K562 (cell line): ENCODE results near the gene VKORC1. TPM values are rescaled to one million over a fixed set of nuclear protein-coding genes. Genes with fewer than 3 reads are reported as not detected.

Source experiments
- BACH1 ChIP-seq: fragments of 200-800 bp; sonication (Bioruptor generic); IDR thresholded peaks from 2 replicates; pipeline ENCODE4 v1.6.1; 2016; ENCODE audit warnings: missing genetic modification characterization, missing compliant biosample characterization
- CAMTA2 ChIP-seq: fragments of 250-450 bp; sonication (Bioruptor Pico); conservative IDR thresholded peaks from 2 replicates; pipeline ENCODE4 v1.5.1; 2022
- CBX8 ChIP-seq: fragments of 200-600 bp; sonication (generic); IDR thresholded peaks from 2 replicates; pipeline ENCODE4 v1.6.1; 2012; ENCODE audit warnings: borderline replicate concordance, mixed run types, low read depth, mild to moderate bottlenecking, moderate library complexity, mixed read lengths, low read length, control low read depth, inconsistent platforms; ENCODE audit not compliant: poor library complexity, severe bottlenecking; ENCODE audit errors: extremely low read depth
- CREBBP ChIP-seq: IDR thresholded peaks from one replicate; pipeline ENCODE4 v1.6.1; 2012; ENCODE audit warnings: low read depth, mild to moderate bottlenecking, control low read depth, inconsistent platforms, low read length
- DEAF1 ChIP-seq: fragments of 450-650 bp; formaldehyde crosslinking; IDR thresholded peaks from 2 replicates; pipeline ENCODE4 v1.4.0; 2020; ENCODE audit warnings: mild to moderate bottlenecking, moderate library complexity
- DIDO1 ChIP-seq: fragments of 450-650 bp; IDR thresholded peaks from 2 replicates; pipeline ENCODE4 v1.6.1; 2016; ENCODE audit warnings: low read depth, missing biosample characterization, missing genetic modification characterization
- DNMT1 ChIP-seq: fragments of 450-650 bp; IDR thresholded peaks from 2 replicates; pipeline ENCODE4 v1.6.1; 2016; ENCODE audit warnings: antibody characterized with exemption, mild to moderate bottlenecking
- E2F3 ChIP-seq: fragments of 250-450 bp; sonication (Bioruptor Pico); IDR thresholded peaks from 2 replicates; pipeline ENCODE4 v1.4.0; 2020; ENCODE audit warnings: mild to moderate bottlenecking
- FUS ChIP-seq: fragments of 200-400 bp; formaldehyde crosslinking; optimal IDR thresholded peaks from 2 replicates; pipeline ENCODE3; 2017; ENCODE audit warnings: low read depth, low read length
- GATAD2A ChIP-seq: fragments of 450-650 bp; IDR thresholded peaks from 2 replicates; pipeline ENCODE4 v1.6.1; 2017
- HMBOX1 ChIP-seq: sonication (generic); IDR thresholded peaks from 2 replicates; pipeline ENCODE4 v1.6.1; 2016
- HNRNPUL1 ChIP-seq: fragments of 200-400 bp; formaldehyde crosslinking; IDR thresholded peaks from 2 replicates; pipeline ENCODE4 v1.6.1; 2017; ENCODE audit warnings: low read length
- NCOA2 ChIP-seq, 2 experiments: fragments of 450-650 bp; IDR thresholded peaks; 2 replicates each; pipeline ENCODE4 v1.6.1; 2018; ENCODE audit warnings: mild to moderate bottlenecking in 2 of 2, moderate library complexity in 1 of 2; ENCODE audit not compliant: partially characterized antibody in 2 of 2
- NEUROD1 ChIP-seq: fragments of 150-350 bp; IDR thresholded peaks from 2 replicates; pipeline ENCODE4 v1.6.1; 2014; ENCODE audit warnings: borderline replicate concordance, low read length, low read depth; ENCODE audit not compliant: partially characterized antibody
- NFE2 ChIP-seq: IDR thresholded peaks from 2 replicates; pipeline ENCODE4 v1.6.1; 2014; ENCODE audit warnings: antibody characterized with exemption, low read depth
- NFIC ChIP-seq: fragments of 450-650 bp; IDR thresholded peaks from 2 replicates; pipeline ENCODE4 v1.6.1; 2017; ENCODE audit warnings: mild to moderate bottlenecking, inconsistent platforms
- NONO ChIP-seq, 2 experiments: fragments of 200-400 bp in 1 of 2; fragments of 450-650 bp in 1 of 2; formaldehyde crosslinking in 1 of 2; IDR thresholded peaks; 2 replicates each; pipeline ENCODE4 v1.6.1; 2017; ENCODE audit warnings: low read depth in 2 of 2, mild to moderate bottlenecking in 2 of 2, moderate library complexity in 2 of 2, low read length in 1 of 2
- PHF21A ChIP-seq: fragments of 450-650 bp; IDR thresholded peaks from 2 replicates; pipeline ENCODE4 v1.6.1; 2017; ENCODE audit warnings: low read depth, borderline replicate concordance
- PKNOX1 ChIP-seq: fragments of 450-650 bp; IDR thresholded peaks from 2 replicates; pipeline ENCODE4 v1.6.1; 2016
- TCF3 ChIP-seq: sonication (generic); formaldehyde crosslinking; IDR thresholded peaks from 2 replicates; pipeline ENCODE4 v1.4.0; 2020; ENCODE audit warnings: mild to moderate bottlenecking, missing genetic modification reagents
- ZFP1 ChIP-seq: fragments of 450-650 bp; formaldehyde crosslinking; IDR thresholded peaks from 2 replicates; pipeline ENCODE4 v1.4.0; 2020; ENCODE audit warnings: mild to moderate bottlenecking, mixed read lengths
- ZNF311 ChIP-seq: fragments of 250-450 bp; sonication (Bioruptor Pico); IDR thresholded peaks from 2 replicates; pipeline ENCODE4 v1.4.0; 2020; ENCODE audit warnings: mild to moderate bottlenecking, moderate library complexity
- ZNF384 ChIP-seq: IDR thresholded peaks from 2 replicates; pipeline ENCODE4 v1.6.1; 2012; ENCODE audit warnings: low read depth, low read length, improper control_type of control experiment
- ZNF583 ChIP-seq: fragments of 250-450 bp; sonication (Bioruptor Pico); IDR thresholded peaks from 2 replicates; pipeline ENCODE4 v1.4.0; 2020
- ZNF77 ChIP-seq: fragments of 250-450 bp; sonication (Bioruptor Pico); IDR thresholded peaks from 2 replicates; pipeline ENCODE4 v1.5.0; 2020
- ZNF79 ChIP-seq: fragments of 250-450 bp; sonication (Bioruptor Pico); IDR thresholded peaks from 2 replicates; pipeline ENCODE4 v1.4.0; 2020; ENCODE audit warnings: low read depth, mild to moderate bottlenecking, moderate library complexity
- polyA plus RNA-seq, 8 experiments: library from polyadenylated mRNA; depleted of rRNA in 4 of 8; stranded (reverse) in 5 of 8; unstranded in 3 of 8; fragments of >200 nt; fragmentation: Nextera tagmentation in 2 of 8; fragmentation: Illumina TruSeq in 1 of 8; extraction: Ambion mirVana in 2 of 8; extraction: Trizol in 1 of 8; gene quantifications; 2 replicates each; pipeline versions ENCODE4 v1.2.1 to v1.2.3, GENCODE V29; 2011 to 2014; ENCODE audit warnings: inconsistent platforms in 1 of 8, missing spikeins in 1 of 8
- total RNA-seq, 7 experiments: library from RNA; depleted of rRNA in 6 of 7; stranded (reverse); fragments of >200 nt in 6 of 7; fragmentation: Illumina TruSeq in 2 of 7; extraction: Trizol in 2 of 7; gene quantifications; 2 replicates each; pipeline versions ENCODE4 v1.2.1 to v1.2.3, GENCODE V29; 2011 to 2021; ENCODE audit warnings: low replicate concordance in 1 of 7

VKORC1 gene
- total and polyA plus RNA-seq, 9 of the 15 experiments (the other 6 are each of a cell fraction or from before 2014, with no cell fraction given) = 30.0 to 119 (median 62.1) TPM

- TF ChIP-seq CBX8 (no peak), CAMTA2 (no peak), ZNF77 (no peak), HMBOX1 (no peak), NFIC (peak; percentile 59), DEAF1 (no peak), PKNOX1 (no peak), GATAD2A (no peak), DNMT1 (no peak), NFE2 (no peak; the same call in 1 of the 2 replicates), NEUROD1 (peak; percentile 96), FUS (peak; percentile 68), NCOA2 (IDR thresholded peaks at IDR 0.05; ENCODE audit: partially characterized antibody in 2 of 2) (no peak), CREBBP (no peak), ZNF311 (CRISPR knock-in tag) (no peak), DIDO1 (tag) (no peak), E2F3 (CRISPR knock-in tag) (peak; percentile 44; the same call in 1 of the 2 replicates), BACH1 (no peak), ZNF79 (no peak), PHF21A (no peak), NONO (IDR thresholded peaks at IDR 0.05; ENCODE audit: low read depth in 2 of 2, low read length in 1 of 2) (peak; percentile 63 to 89; a peak in 3 of 4 replicates), ZFP1 (CRISPR knock-in tag) (no peak), ZNF583 (CRISPR knock-in tag) (no peak), ZNF384 (no peak), HNRNPUL1 (no peak), TCF3 (CRISPR knock-in tag) (no peak; the same call in 1 of the 2 replicates)
Measured at GRCh38 chr16:31073142-31073969, 21.2 kb downstream of the VKORC1 start (continued).
